Immature natural killer cell (primary cell): Measurements from ENCODE around the gene ZFHX2. TPM values are rescaled to one million over a fixed set of nuclear protein-coding genes. Genes with fewer than 3 reads are reported as not detected.
"Not testable (repeated sequence)": the region's sequence is repeated elsewhere in the genome, so short reads cannot be mapped to it uniquely, and the experiment has no call there.

Experiments used
- DNase-seq, 3 donors: peaks; one replicate each; pipeline ENCODE4 v3.0.0; 2022; ENCODE audit warnings: mixed read lengths in 1 of 3
- H3K27ac Mint-ChIP-seq, 6 donors: one replicate each; pipeline ENCODE4 v1.8.0; 2020; ENCODE audit warnings: mixed read lengths in 6 of 6, mild to moderate bottlenecking in 5 of 6, inconsistent platforms in 4 of 6, moderate library complexity in 3 of 6
- H3K27me3 Mint-ChIP-seq, 3 donors: one replicate each; pipeline ENCODE4 v1.8.0; 2020 to 2021; ENCODE audit warnings: low read depth in 3 of 3, mild to moderate bottlenecking in 3 of 3, mixed read lengths in 3 of 3, moderate library complexity in 3 of 3, inconsistent platforms in 1 of 3
- H3K36me3 Mint-ChIP-seq, 3 donors: one replicate each; pipeline ENCODE4 v1.8.0; 2020; ENCODE audit warnings: mixed read lengths in 3 of 3, inconsistent platforms in 2 of 3, mild to moderate bottlenecking in 2 of 3
- H3K4me1 Mint-ChIP-seq, 2 donors: one replicate each; pipeline ENCODE4 v1.8.0; 2020; ENCODE audit warnings: inconsistent platforms in 2 of 2, mild to moderate bottlenecking in 2 of 2, mixed read lengths in 2 of 2, moderate library complexity in 1 of 2
- H3K4me3 Mint-ChIP-seq, 5 donors: one replicate each; pipeline ENCODE4 v1.8.0; 2020; ENCODE audit warnings: mild to moderate bottlenecking in 5 of 5, mixed read lengths in 5 of 5, inconsistent platforms in 3 of 5, moderate library complexity in 3 of 5
- H3K9me3 Mint-ChIP-seq, 6 donors: one replicate each; pipeline ENCODE4 v1.8.0; 2020; ENCODE audit warnings: mild to moderate bottlenecking in 6 of 6, mixed read lengths in 6 of 6, inconsistent platforms in 4 of 6, moderate library complexity in 3 of 6
- polyA plus RNA-seq, 3 donors: library from polyadenylated mRNA; unstranded; fragments of 300-500 nt; fragmentation: Illumina TruSeq; gene quantifications; one replicate each; pipeline ENCODE4 v1.2.3, GENCODE V29; 2021

ZFHX2 gene
- polyA plus RNA-seq, 3 donors from 2014 or later, result 0.12 TPM; not detected in 2

GRCh38 chr14:23538050-23538718, 13.4 kb downstream of the ZFHX2 start:
- Mint-ChIP-seq H3K27me3 (peaks cover 0 to 5% (median 0%) of the 10 kb centered on the region in 3 donors), H3K4me1 (no peaks in the 10 kb centered on the region), H3K9me3 (no peaks in the 10 kb centered on the region), H3K36me3 (peaks cover 0 to 7% (median 0%) of the 10 kb centered on the region in 3 donors), H3K27ac (no peak overlapping the region), H3K4me3 (no peak overlapping the region)
- no peak for DNase-seq

GRCh38 chr14:23537351-23538049, 14.1 kb downstream of the ZFHX2 start:
- Mint-ChIP-seq H3K27ac (no peak overlapping the region), H3K36me3 (peaks cover 0 to 7% (median 0%) of the 10 kb centered on the region in 3 donors), H3K9me3 (no peaks in the 10 kb centered on the region), H3K4me1 (no peaks in the 10 kb centered on the region), H3K4me3 (no peak overlapping the region), H3K27me3 (peaks cover 0 to 3% (median 0%) of the 10 kb centered on the region in 3 donors)
- DNase-seq, result no peak

GRCh38 chr14:23536906-23537305, 14.7 kb downstream of the ZFHX2 start:
- not testable (repeated sequence) for H3K27ac Mint-ChIP-seq, H3K4me1 Mint-ChIP-seq, H3K4me3 Mint-ChIP-seq, DNase-seq, H3K36me3 Mint-ChIP-seq, H3K27me3 Mint-ChIP-seq, H3K9me3 Mint-ChIP-seq

- no peaks in the 10 kb centered on the region for H3K4me1 Mint-ChIP-seq
- no peak for DNase-seq
- no peak overlapping the region for H3K4me3 Mint-ChIP-seq
- no peaks in the 10 kb centered on the region for H3K9me3 Mint-ChIP-seq
- H3K27ac Mint-ChIP-seq, result no peak overlapping the region
- no peaks in the 10 kb centered on the region for H3K36me3 Mint-ChIP-seq
- no peaks in the 10 kb centered on the region for H3K27me3 Mint-ChIP-seq
These were observed 15.1 kb downstream of the ZFHX2 start for GRCh38 chr14:23536494-23536893.

GRCh38 chr14:23535943-23536342, 15.6 kb downstream of the ZFHX2 start:
- Mint-ChIP-seq H3K27ac (no peak overlapping the region), H3K9me3 (no peaks in the 10 kb centered on the region), H3K4me3 (no peak overlapping the region), H3K36me3 (no peaks in the 10 kb centered on the region), H3K4me1 (no peaks in the 10 kb centered on the region), H3K27me3 (no peaks in the 10 kb centered on the region)
- no peak for DNase-seq

- H3K27me3 Mint-ChIP-seq, result peaks cover 0 to 2% (median 2%) of the 10 kb centered on the region in 3 donors
- H3K4me1 Mint-ChIP-seq, result no peaks in the 10 kb centered on the region
- no peak for DNase-seq
- H3K4me3 Mint-ChIP-seq, result no peak overlapping the region
- no peak overlapping the region for H3K27ac Mint-ChIP-seq
- H3K9me3 Mint-ChIP-seq, result no peaks in the 10 kb centered on the region
- H3K36me3 Mint-ChIP-seq, result no peaks in the 10 kb centered on the region
These were observed 17.7 kb downstream of the ZFHX2 start for GRCh38 chr14:23533652-23534435.

GRCh38 chr14:23532658-23533057, 18.9 kb downstream of the ZFHX2 start:
- peaks cover 0 to 2% (median 2%) of the 10 kb centered on the region in 3 donors for H3K27me3 Mint-ChIP-seq
- no peaks in the 10 kb centered on the region for H3K9me3 Mint-ChIP-seq
- H3K36me3 Mint-ChIP-seq, result no peaks in the 10 kb centered on the region
- no peak for DNase-seq
- no peak overlapping the region for H3K4me3 Mint-ChIP-seq
- no peaks in the 10 kb centered on the region for H3K4me1 Mint-ChIP-seq
- no peak overlapping the region for H3K27ac Mint-ChIP-seq

GRCh38 chr14:23531391-23531790, 20.2 kb downstream of the ZFHX2 start:
- Mint-ChIP-seq H3K4me1 (no peaks in the 10 kb centered on the region), H3K27me3 (peaks cover 0 to 2% (median 2%) of the 10 kb centered on the region in 3 donors), H3K9me3 (no peaks in the 10 kb centered on the region), H3K36me3 (no peaks in the 10 kb centered on the region), H3K4me3 (no peak overlapping the region), H3K27ac (no peak overlapping the region)
- DNase-seq, result no peak

- peaks cover 0 to 2% (median 2%) of the 10 kb centered on the region in 3 donors for H3K27me3 Mint-ChIP-seq
- no peaks in the 10 kb centered on the region for H3K4me1 Mint-ChIP-seq
- no peaks in the 10 kb centered on the region for H3K36me3 Mint-ChIP-seq
- DNase-seq, result no peak
- no peak overlapping the region for H3K27ac Mint-ChIP-seq
- no peak overlapping the region for H3K4me3 Mint-ChIP-seq
- H3K9me3 Mint-ChIP-seq, result no peaks in the 10 kb centered on the region
These were observed 21.1 kb downstream of the ZFHX2 start for GRCh38 chr14:23530375-23531055.

GRCh38 chr14:23529016-23529415, 22.5 kb downstream of the ZFHX2 start:
- Mint-ChIP-seq H3K9me3 (no peaks in the 10 kb centered on the region), H3K4me3 (no peak overlapping the region)

GRCh38 chr14:23528555-23528954, 23.0 kb downstream of the ZFHX2 start:
- Mint-ChIP-seq H3K27me3 (peaks cover 0 to 2% (median 2%) of the 10 kb centered on the region in 3 donors), H3K27ac (no peak overlapping the region), H3K9me3 (no peaks in the 10 kb centered on the region), H3K4me1 (no peaks in the 10 kb centered on the region), H3K36me3 (no peaks in the 10 kb centered on the region), H3K4me3 (no peak overlapping the region)
- DNase-seq, result no peak

More at GRCh38 chr14:23529016-23529415, 22.5 kb downstream of the ZFHX2 start:
- no peak overlapping the region for H3K27ac Mint-ChIP-seq
- no peaks in the 10 kb centered on the region for H3K4me1 Mint-ChIP-seq
- no peak for DNase-seq
- H3K27me3 Mint-ChIP-seq, result peaks cover 0 to 2% (median 2%) of the 10 kb centered on the region in 3 donors
- no peaks in the 10 kb centered on the region for H3K36me3 Mint-ChIP-seq

- H3K9me3 Mint-ChIP-seq, result no peaks in the 10 kb centered on the region
- H3K4me3 Mint-ChIP-seq, result no peak overlapping the region
- H3K27ac Mint-ChIP-seq, result no peak overlapping the region
- no peaks in the 10 kb centered on the region for H3K4me1 Mint-ChIP-seq
- H3K27me3 Mint-ChIP-seq, result peaks cover 0 to 2% (median 2%) of the 10 kb centered on the region in 3 donors
- DNase-seq, result no peak
- H3K36me3 Mint-ChIP-seq, result no peaks in the 10 kb centered on the region
These were observed 26.0 kb downstream of the ZFHX2 start for GRCh38 chr14:23525611-23526010.

GRCh38 chr14:23524954-23525353, 26.6 kb downstream of the ZFHX2 start:
- no peak overlapping the region for H3K27ac Mint-ChIP-seq

More at GRCh38 chr14:23524954-23525353, 26.6 kb downstream of the ZFHX2 start:
- no peaks in the 10 kb centered on the region for H3K36me3 Mint-ChIP-seq
- peaks cover 0 to 2% (median 2%) of the 10 kb centered on the region in 3 donors for H3K27me3 Mint-ChIP-seq
- H3K4me3 Mint-ChIP-seq, result no peak overlapping the region
- H3K4me1 Mint-ChIP-seq, result no peaks in the 10 kb centered on the region
- H3K9me3 Mint-ChIP-seq, result no peaks in the 10 kb centered on the region
- no peak for DNase-seq
